HG03469 (cell line): ENCODE results near the gene SHF.
"Not testable (repeated sequence)": the region's sequence is repeated elsewhere in the genome, so short reads cannot be mapped to it uniquely, and the experiment has no call there.

Source experiments
- ATAC-seq: cut with Tn5 transposase; IDR thresholded peaks from one replicate; pipeline ENCODE4 v1.9.1; 2021; ENCODE audit warnings: mild to moderate bottlenecking, moderate library complexity, moderate number of reproducible peaks; ENCODE audit not compliant: unreplicated experiment

The SHF gene

GRCh38 chr15:45187894-45188830 lies at the start of gene SHF:
Gene SHF, minus strand, starts transcription at chr15:45187966. Its CDS starts 15 bp downstream, at chr15:45187951.
- ATAC-seq: no peak

GRCh38 chr15:45236806-45237205 lies 49.0 kb upstream of the SHF start:
- not testable (repeated sequence) for ATAC-seq

GRCh38 chr15:45234562-45235235 lies 46.9 kb upstream of the SHF start:
- no peak for ATAC-seq

- ATAC-seq: no peak
Observed at GRCh38 chr15:45231864-45232562, 44.2 kb upstream of the SHF start.

- no peak for ATAC-seq
Observed at GRCh38 chr15:45231132-45231531, 43.4 kb upstream of the SHF start.

GRCh38 chr15:45230245-45230965 lies 42.6 kb upstream of the SHF start:
- ATAC-seq: no peak

GRCh38 chr15:45228931-45229330 lies 41.2 kb upstream of the SHF start:
- no peak for ATAC-seq

GRCh38 chr15:45225506-45226273 lies 37.9 kb upstream of the SHF start:
- no peak for ATAC-seq

GRCh38 chr15:45224621-45225217 lies 37.0 kb upstream of the SHF start:
- no peak for ATAC-seq

GRCh38 chr15:45221967-45222366 lies 34.2 kb upstream of the SHF start:
- no peak for ATAC-seq

- no peak for ATAC-seq
Observed at GRCh38 chr15:45221053-45221599, 33.4 kb upstream of the SHF start.

- ATAC-seq: no peak
Observed at GRCh38 chr15:45212493-45212892, 24.7 kb upstream of the SHF start.

GRCh38 chr15:45205192-45205591 lies 17.4 kb upstream of the SHF start:
- ATAC-seq: no peak

GRCh38 chr15:45203182-45203581 lies 15.4 kb upstream of the SHF start:
- ATAC-seq: no peak

GRCh38 chr15:45201869-45202268 lies 14.1 kb upstream of the SHF start:
- no peak for ATAC-seq

- no peak for ATAC-seq
Observed at GRCh38 chr15:45201557-45201859, 13.7 kb upstream of the SHF start.

- ATAC-seq: no peak
Observed at GRCh38 chr15:45200799-45201556, 13.2 kb upstream of the SHF start.

- ATAC-seq: peak; percentile 28
Observed at GRCh38 chr15:45200001-45200798, 12.4 kb upstream of the SHF start.
